ENCODE data around the gene DSG3.

The DSG3 gene

GRCh38 chr18:31428211-31428610, 19.3 kb upstream of the DSG3 start:
- Histone ChIP-seq H3K4me3 (no peak overlapping the region), H3K27ac (peak overlapping the region in 3 of 21 experiments; percentile 51 to 67 (median 60))

GRCh38 chr18:31429623-31430022, 17.9 kb upstream of the DSG3 start:
- peak overlapping the region in 8 of 21 experiments; percentile 18 to 67 (median 55) for H3K27ac ChIP-seq
- H3K4me3 ChIP-seq: no peak overlapping the region

DNA sequence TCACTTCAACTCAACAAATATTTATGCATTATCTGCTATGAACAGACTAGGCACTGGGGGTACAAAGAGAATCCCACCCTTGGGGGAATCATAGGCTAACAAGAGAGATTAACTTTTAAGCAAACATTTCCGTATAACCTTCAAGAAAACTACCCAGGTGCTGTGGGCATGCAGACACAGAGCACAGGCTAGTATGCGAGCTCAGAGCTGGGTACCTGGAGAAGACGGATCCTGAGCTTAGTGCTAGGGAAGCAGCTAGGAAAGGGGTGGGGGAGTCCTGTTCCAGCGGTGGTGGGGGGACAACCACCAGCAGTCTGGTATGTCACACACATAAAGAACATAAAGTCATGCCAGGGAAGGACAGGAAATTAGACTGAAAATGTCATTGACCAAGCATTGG, 17.5 kb upstream of the DSG3 start:
- peak overlapping the region in 9 of 21 experiments; percentile 2 to 67 (median 53) for H3K27ac ChIP-seq

GRCh38 chr18:31430554-31430953, 17.0 kb upstream of the DSG3 start:
- no peak overlapping the region for H3K4me3 ChIP-seq
- H3K27ac ChIP-seq: peak overlapping the region in 5 of 21 experiments; percentile 2 to 67 (median 45)

More for the DNA sequence above, 17.5 kb upstream of the DSG3 start:
- no peak overlapping the region for H3K4me3 ChIP-seq

GRCh38 chr18:31432316-31432715, 15.2 kb upstream of the DSG3 start:
- H3K4me3 ChIP-seq: no peak overlapping the region
- H3K27ac ChIP-seq: no peak overlapping the region

GRCh38 chr18:31436825-31437224, 10.7 kb upstream of the DSG3 start:
- H3K4me3 ChIP-seq: no peak overlapping the region
- H3K27ac ChIP-seq: no peak overlapping the region

- Histone ChIP-seq H3K4me3 (no peak overlapping the region), H3K27ac (no peak overlapping the region)
These were observed 9.1 kb upstream of the DSG3 start for GRCh38 chr18:31438402-31438801.

- H3K4me3 ChIP-seq: no peak overlapping the region
- H3K27ac ChIP-seq: peak overlapping the region in 3 of 21 experiments; percentile 39 to 86 (median 40)
These were observed 7.7 kb upstream of the DSG3 start for GRCh38 chr18:31439807-31440325.

DNA sequence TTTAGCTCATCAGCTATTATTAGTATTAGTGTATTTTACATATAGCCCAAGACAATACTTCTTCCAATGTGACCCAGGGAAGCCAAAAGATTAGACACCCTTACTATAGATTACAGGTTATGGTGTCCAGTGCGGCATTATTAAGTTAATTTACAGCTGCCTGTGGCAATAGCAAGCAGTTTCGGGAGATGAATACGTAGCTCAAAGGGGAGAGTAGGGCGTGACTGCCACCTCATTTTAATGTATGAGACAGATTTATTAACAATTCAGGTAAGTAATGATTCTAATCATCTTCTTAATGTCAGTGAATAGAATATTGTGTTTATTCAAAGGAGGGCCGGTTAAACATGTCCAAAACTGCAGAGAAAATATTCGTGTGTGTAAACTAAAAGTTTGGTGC, 6.8 kb upstream of the DSG3 start:
- Histone ChIP-seq H3K27ac (peak overlapping the region in 6 of 21 experiments; percentile 3 to 86 (median 40)), H3K4me3 (no peak overlapping the region)

DNA sequence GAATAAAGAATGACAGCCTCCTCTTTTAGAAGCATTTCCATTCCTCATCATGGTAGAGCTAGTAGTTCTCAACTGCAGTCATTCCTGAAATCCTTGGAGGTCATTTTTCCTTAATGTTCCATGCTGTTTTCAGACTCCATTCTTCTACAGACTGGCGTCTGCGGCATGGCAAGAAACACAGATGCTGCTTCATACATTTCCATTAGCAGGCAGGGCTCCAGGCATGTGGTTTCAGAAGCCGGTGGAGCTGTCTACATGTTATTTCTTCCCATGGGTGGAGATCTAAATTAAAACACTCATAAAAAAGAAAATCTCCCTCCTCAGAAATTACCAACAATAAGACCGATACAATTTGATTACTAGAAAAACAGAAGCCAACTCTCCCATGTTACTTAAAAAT, 6.0 kb upstream of the DSG3 start:
- peak overlapping the region in 8 of 21 experiments; percentile 3 to 86 (median 33) for H3K27ac ChIP-seq
- H3K4me3 ChIP-seq: no peak overlapping the region

DNA sequence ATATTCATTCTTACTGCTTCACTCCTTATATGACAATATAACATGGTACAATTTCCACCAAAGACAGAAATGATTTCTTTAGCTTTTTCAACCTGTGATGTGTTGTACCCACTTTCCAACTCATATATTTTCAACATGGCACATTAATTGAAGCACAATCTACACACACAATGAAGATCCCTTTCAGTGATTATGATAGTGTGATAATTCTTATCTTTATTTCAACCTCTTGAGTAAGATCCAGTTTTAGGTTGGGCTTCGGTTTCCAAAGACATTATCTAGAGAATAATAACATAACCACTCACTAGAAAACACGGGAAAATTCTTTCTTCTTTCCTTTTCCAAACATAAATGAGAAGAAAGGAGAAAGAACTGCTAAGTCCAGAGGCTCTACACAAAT, 3.4 kb upstream of the DSG3 start:
- no peak overlapping the region for H3K4me3 ChIP-seq
- peak overlapping the region in 1 of 21 experiments; percentile 17 for H3K27ac ChIP-seq

DNA sequence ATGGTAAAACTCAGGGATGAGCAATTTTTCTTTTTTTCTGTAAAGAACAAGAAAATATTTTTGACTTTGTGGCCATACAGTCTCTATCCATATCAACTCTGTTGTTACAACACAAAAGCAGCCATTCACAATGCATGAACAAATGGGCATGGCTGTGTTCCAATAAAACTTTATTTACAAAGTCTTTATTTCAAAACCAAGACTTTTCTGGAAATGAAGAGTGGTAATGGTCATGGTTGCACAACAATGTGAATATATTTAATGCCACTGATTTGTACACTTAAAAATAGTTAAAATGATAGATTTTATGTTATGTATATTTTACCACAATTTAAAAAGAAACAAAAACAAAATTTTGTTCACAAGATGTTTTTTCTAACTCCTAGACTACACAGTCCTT, 1.6 kb upstream of the DSG3 start:
- H3K27ac ChIP-seq: peak overlapping the region in 3 of 21 experiments; percentile 31 to 85 (median 76)

GRCh38 chr18:31446854-31447253, 687 bp upstream of the DSG3 start:
- peak overlapping the region in 2 of 7 experiments; percentile 0 to 38 for H3K4me3 ChIP-seq
- H3K27ac ChIP-seq: peak overlapping the region in 7 of 21 experiments; percentile 27 to 85 (median 76)

More for the DNA sequence above, 1.6 kb upstream of the DSG3 start:
- H3K4me3 ChIP-seq: no peak overlapping the region

- Histone ChIP-seq H3K4me3 (peak overlapping the region; percentile 5 to 43 (median 25)), H3K27ac (peak overlapping the region in 15 of 21 experiments; percentile 18 to 85 (median 70))
These were observed 2.9 kb downstream of the DSG3 start for GRCh38 chr18:31450409-31450808.

DNA sequence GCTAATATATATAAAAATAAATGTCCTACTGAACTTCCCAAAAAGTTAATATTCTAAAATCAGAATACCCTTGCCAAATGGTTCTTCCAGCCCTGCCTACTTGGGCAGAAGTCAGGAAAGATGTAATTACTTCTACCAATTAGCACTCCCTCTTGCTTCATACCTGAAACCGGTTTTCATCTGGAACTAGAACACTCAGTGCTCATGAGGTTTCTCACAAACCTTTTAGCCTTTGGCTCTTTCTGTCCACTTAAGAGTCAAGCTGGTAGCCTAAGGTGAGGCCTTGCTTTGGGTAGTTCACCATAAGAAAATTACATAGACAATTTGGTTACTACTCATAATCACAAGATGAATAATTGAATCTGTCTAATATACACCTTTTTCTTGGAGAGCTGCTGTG, 4.1 kb downstream of the DSG3 start:
- Histone ChIP-seq H3K4me3 (peak overlapping the region in 4 of 7 experiments; percentile 0 to 38 (median 16)), H3K27ac (peak overlapping the region in 19 of 21 experiments; percentile 9 to 86 (median 62))

DNA sequence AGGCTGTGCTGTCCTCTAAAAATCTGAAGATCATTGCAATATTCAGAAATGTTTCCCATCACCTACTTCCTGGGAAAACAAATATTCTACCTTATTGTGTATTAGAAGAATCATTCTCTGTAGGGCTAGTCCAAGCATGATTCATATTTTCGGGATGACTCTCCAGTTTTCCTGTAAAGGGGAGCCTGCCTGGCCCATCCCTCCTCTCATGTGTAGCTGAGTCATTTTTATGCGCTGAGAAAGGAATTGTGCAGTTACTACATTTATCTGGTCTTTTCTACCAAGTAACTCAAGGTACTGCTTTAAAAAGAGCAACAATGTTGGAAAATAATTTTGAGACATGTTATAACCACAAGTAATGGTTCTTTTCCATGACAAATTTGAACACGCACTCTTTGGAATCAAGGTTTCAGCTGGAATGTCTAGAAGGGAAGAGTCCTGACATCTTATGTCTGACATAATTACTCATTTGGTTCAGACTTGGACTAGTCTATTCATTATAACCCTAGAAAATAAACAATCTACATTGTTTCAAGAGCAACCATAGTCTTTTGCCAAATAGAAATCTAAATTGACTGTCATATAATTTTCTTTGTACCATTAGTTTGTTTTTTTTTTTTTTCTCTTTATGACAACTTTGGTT, 6.6 kb downstream of the DSG3 start:
- Histone ChIP-seq H3K4me3 (no peak overlapping the region), H3K27ac (peak overlapping the region in 19 of 21 experiments; percentile 3 to 80 (median 51))

DNA sequence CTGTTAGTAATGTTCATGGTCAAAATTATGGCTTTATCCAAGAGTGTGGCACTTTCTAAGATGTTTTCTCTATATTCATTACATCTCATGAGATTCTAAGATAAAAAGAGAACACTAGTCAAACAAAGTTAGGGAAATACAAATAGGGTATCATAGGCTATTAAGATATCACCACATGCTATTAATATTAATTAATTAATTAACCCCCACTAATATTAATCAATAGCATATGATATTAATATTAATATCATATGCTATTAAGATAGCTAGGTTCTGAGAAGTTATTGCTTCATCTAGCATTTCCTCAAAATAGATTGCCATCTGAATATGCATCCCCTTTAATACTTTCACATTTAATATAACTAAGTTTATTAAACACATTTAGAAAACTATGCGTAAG, 22.1 kb downstream of the DSG3 start:
- no peak overlapping the region for H3K27ac ChIP-seq
- H3K4me3 ChIP-seq: no peak overlapping the region

DNA sequence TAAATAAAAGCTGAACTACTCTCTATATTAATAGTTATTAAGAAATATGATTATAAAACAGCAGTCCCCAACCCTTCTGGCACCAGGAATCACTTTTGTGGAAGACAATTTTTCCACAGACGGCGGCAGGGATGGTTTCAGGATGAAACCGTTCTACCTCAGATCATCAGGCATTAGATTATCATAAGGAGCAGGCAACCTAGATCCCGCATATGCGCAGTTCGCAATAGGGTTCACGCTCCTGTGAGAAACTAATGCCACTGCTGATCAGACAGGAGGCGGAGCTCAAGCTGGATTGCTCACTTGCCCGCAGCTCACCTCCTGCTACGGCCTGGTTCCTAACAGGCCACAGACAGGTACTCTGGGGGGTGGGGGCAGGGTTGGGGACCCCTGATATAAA, 31.1 kb downstream of the DSG3 start:
- Histone ChIP-seq H3K27ac (no peak overlapping the region), H3K4me3 (no peak overlapping the region)

DNA sequence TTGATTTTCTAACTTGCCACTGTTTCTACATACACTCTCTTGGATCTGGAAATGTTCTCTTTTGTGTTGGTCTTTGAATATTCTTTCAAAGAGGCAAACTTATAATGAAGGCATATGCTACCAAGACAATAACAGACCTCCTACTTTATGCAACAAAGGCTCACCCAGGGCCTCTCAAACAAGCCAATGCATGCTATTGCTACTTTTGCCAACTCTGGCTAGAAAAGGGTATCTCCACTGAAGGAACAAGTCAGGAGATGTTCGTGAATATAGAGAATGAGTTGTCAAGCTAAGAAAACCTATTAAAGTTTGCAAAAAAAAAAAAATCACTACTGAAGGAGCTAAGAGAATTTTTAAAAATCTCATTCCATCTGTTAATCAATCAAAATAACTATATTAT, 34.5 kb downstream of the DSG3 start:
- Histone ChIP-seq H3K27ac (peak overlapping the region in 7 of 21 experiments; percentile 13 to 66 (median 27)), H3K4me3 (no peak overlapping the region)

DNA sequence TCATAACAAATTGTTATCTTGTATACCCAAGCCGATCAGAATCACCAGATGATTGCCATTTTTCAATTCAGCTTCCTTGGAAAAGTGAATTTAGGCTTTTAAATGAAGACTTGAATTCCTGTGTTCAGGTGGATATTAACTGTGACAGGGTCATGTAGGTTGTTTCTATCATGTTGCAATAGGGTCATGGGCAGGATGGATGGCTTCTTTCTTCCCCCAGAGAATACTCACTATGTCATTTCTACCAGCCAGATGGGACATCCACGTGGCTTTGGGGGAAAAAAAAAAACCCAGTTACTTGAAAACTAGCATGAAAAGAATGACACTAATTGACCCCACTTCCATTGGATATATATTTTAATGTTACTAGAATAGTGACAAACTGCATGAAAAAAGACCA, 35.9 kb downstream of the DSG3 start:
- H3K27ac ChIP-seq: no peak overlapping the region
- H3K4me3 ChIP-seq: no peak overlapping the region

DNA sequence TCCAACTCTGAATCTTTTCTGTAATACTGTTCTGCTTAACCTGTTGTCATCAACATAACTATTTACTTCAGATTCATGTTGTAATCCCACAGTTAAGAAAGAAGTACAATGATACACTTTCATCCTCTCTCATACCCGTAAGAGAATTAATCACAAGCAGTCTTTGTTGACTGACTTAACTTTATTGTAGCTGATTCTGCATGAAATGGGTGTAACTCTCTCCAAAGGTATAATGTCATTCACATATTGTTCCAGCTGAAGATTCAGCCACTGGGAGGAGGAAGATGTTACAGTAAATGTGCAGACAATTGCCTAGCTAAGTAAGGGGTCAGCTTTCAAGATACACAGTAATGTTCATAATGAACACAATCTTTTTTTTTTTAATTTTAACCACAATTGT, 36.9 kb downstream of the DSG3 start:
- no peak overlapping the region for H3K27ac ChIP-seq
- H3K4me3 ChIP-seq: no peak overlapping the region
